Tibial nerve (tissue), 4 donors: ENCODE results near the gene TYR.
"Not testable (repeated sequence)": the region's sequence is repeated elsewhere in the genome, so short reads cannot be mapped to it uniquely, and the experiment has no call there.

Source experiments
- CTCF ChIP-seq, 5 experiments: fragments of 200-600 bp in 3 of 5; fragments of 450-650 bp in 2 of 5; sonication (generic) in 3 of 5; IDR thresholded peaks; one replicate each; pipeline ENCODE4 v1.5.1; 2016 to 2019; ENCODE audit warnings: antibody characterized with exemption in 5 of 5, mild to moderate bottlenecking in 3 of 5, moderate library complexity in 2 of 5
- EP300 ChIP-seq, 2 donors: sonication (generic); formaldehyde crosslinking; IDR thresholded peaks; one replicate each; pipeline ENCODE4 v1.6.1; 2017; ENCODE audit warnings: antibody characterized with exemption in 2 of 2, mild to moderate bottlenecking in 1 of 2
- POLR2A ChIP-seq, 2 donors: fragments of 450-650 bp; IDR thresholded peaks; one replicate each; pipeline ENCODE4 v1.6.1; 2017; ENCODE audit warnings: antibody characterized with exemption in 2 of 2, mild to moderate bottlenecking in 2 of 2, moderate library complexity in 2 of 2

- not testable (repeated sequence) for TF ChIP-seq CTCF, EP300, POLR2A (IDR thresholded peaks at IDR 0.05)
Observed at GRCh38 chr11:89310607-89311006, 132.9 kb downstream of the TYR start.
